NCI-H748 treated with DMSO at 0.1 percent for 48 hours (cell line): ENCODE measurements around the gene TRIM52.

Experiments used
- DNase-seq: peaks from one replicate; lab custom pipeline; 2025; lab: John Stamatoyannopoulos, UW

The TRIM52 gene

GRCh38 chr5:181258576-181258975 is 2.4 kb downstream of the TRIM52 start:
- no peak for DNase-seq

GRCh38 chr5:181255836-181256578 is 4.9 kb downstream of the TRIM52 start:
- no peak for DNase-seq

DNA sequence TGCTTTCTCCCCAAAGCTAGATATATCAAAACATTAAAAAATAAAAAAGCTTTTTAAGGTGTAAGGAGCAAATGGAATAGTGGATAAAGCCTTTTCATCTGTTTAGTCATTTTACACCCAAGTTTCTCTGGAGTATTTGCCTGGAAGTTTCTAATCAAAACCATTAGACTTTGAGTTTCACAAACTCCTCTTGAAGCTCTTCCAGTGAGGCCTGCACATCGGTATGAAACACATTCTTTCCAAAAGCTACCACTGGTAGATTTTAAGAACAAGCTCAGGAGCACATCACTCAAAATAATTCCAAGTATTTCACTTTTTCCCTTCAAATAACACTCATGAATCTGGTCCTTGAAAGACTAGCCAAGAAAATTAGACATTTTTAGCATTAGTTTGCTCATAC is 5.7 kb downstream of the TRIM52 start:
- no peak for DNase-seq

GRCh38 chr5:181248277-181248676 is 12.7 kb downstream of the TRIM52 start:
- no peak for DNase-seq

GRCh38 chr5:181246276-181247049 is 14.5 kb downstream of the TRIM52 start:
- DNase-seq = no peak

GRCh38 chr5:181245427-181246275 is 15.3 kb downstream of the TRIM52 start:
- no peak for DNase-seq

- no peak for DNase-seq
Measured at GRCh38 chr5:181243564-181244343, 17.2 kb downstream of the TRIM52 start, which contains the start of gene RACK1. TSS of gene RACK1 (minus strand) at chr5:181243906. CDS start at chr5:181243800, 106 bp downstream.

DNA sequence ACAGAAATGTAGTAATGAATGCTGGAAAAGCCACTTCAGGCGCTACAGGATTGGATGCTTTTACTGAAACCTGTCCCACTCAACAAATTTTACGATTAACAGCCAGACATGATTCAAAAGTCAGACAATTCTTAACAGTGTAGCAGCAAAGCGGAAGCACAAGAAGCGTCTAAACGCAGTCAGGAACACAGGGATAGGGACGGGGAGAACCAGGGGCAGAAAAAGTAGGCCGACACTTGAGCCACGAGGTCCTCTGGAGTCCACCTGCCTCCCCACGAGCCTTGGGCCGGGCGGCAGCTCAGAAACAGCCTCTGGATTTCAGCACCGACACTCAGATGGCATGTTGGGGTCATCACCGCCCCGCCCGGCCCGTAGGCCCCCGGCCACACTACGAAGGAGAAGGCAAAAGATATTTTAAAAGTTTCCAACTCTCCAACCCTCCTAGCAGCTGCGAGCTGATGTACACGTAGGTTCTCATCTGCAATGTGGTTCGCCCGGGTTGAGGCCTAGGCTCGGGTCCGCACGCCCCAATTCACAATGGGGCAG is 17.9 kb downstream of the TRIM52 start:
- DNase-seq = no peak

DNA sequence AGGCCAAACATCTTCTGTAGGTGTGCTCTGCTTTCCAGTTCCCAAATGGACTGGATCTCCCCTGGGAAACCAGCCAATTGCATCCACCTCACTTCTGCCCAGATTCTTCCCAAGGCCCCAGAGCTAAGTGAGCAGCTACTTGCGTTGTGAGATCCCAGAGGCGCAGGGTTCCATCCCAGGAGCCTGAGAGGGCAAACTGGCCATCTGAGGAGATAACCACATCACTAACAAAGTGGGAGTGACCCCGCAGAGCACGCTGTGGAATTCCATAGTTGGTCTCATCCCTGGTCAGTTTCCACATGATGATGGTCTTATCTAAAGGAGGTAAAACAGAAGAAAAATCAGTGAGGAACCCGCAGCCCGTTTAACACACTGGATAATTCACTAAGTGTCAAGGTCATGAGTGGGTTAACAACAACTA is 18.9 kb downstream of the TRIM52 start:
- no peak for DNase-seq

DNA sequence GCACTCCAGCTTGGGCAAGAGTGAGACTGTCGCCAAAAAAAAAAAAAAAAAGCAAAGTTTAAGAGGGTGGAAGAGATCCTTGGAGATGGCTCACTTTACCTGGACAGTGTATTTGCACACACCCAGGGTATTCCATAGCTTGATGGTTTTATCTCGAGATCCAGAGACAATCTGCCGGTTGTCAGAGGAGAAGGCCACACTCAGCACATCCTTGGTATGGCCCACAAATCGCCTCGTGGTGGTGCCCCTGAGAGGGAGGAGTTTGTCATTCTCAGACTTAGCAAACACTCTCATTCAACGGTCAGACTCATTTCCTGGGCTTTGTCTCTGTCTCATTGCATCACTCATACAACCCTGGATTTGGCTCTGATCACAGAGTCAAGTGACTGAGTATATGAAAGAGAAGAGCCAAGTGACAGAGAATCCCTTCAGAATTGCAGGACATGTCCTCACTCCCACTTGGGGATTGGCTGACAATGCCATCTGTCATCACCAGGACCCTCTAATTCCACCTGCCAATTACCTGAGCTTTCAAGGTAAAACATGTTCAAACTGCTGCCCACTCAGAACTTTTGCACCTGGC is 19.5 kb downstream of the TRIM52 start:
- no peak for DNase-seq

- DNase-seq = no peak
Measured at GRCh38 chr5:181239062-181239663, 21.8 kb downstream of the TRIM52 start.

GRCh38 chr5:181237729-181238385 is 23.1 kb downstream of the TRIM52 start:
- no peak for DNase-seq

GRCh38 chr5:181236954-181237641 is 23.8 kb downstream of the TRIM52 start:
- DNase-seq = no peak

GRCh38 chr5:181236471-181236870 is 24.5 kb downstream of the TRIM52 start:
- DNase-seq = no peak

GRCh38 chr5:181235689-181236366 is 25.1 kb downstream of the TRIM52 start:
- DNase-seq = no peak

- DNase-seq = no peak
Measured at GRCh38 chr5:181235323-181235688, 25.6 kb downstream of the TRIM52 start.

DNA sequence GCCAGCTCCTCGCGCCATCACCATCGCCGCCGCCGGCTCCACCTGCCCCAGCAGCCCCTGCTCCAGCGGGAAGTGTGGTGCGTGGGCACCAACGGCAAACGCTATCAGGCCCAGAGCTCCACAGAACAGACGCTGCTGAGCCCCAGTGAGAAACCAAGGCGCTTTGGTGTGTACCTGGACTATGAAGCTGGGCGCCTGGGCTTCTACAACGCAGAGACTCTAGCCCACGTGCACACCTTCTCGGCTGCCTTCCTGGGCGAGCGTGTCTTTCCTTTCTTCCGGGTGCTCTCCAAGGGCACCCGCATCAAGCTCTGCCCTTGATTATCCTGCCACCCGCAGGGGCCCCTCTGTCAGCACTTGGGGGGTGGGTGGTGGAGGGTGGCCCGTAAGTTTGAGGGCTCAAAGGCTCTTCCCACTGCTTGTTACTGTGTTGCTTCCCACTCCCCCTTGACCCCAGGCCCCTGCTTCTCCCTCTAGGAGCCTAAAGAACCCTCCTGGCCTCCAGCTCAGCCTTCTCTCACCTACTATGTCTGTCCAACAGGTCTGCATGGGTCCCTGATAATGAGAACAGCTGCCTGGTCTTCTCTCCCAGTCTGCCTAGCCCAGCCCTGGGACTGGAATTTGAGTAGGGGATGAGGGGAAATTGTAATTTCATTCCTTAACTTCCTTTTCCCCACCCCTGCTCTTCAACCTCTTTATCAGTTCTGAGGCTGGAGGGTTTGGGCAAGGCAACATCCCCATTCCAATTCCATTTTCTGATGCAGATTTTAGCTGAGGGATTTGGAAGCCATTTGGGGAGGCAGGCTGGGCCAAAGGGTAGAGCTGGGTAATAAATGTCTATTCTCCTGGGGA is 26.3 kb downstream of the TRIM52 start:
- DNase-seq = no peak
